Upper lobe of left lung (tissue), 6 donors: Measurements from ENCODE around the gene RIN3. TPM values are rescaled to one million over a fixed set of nuclear protein-coding genes. Genes with fewer than 3 reads are reported as not detected.

ENCODE experiments used
- ATAC-seq, 2 donors: fragments of 200-7000 bp; cut with Tn5 transposase; one replicate each; pipeline ENCODE4 v1.9.1; 2022; ENCODE audit warnings: mild to moderate bottlenecking in 2 of 2, moderate library complexity in 2 of 2; ENCODE audit not compliant: low FRiP score in 2 of 2
- DNase-seq, 2 donors: peaks; one replicate each; pipeline ENCODE4 v3.0.0-alpha.2; 2019 to 2020
- H3K27ac ChIP-seq, 4 donors: fragments of 200-600 bp; sonication (generic); one replicate each; pipeline ENCODE4 v1.5.1; 2016 to 2019
- H3K27me3 ChIP-seq, 4 donors: fragments of 200-600 bp; sonication (generic); one replicate each; pipeline ENCODE4 v1.5.1; 2017 to 2019
- H3K36me3 ChIP-seq, 4 donors: fragments of 200-600 bp; sonication (generic); one replicate each; pipeline ENCODE4 v1.5.1; 2016 to 2019
- H3K4me1 ChIP-seq, 4 donors: fragments of 200-600 bp; sonication (generic); one replicate each; pipeline ENCODE4 v1.5.1; 2018 to 2019
- H3K4me3 ChIP-seq, 4 donors: fragments of 200-600 bp; sonication (generic); one replicate each; pipeline ENCODE4 v1.5.1; 2017 to 2019; ENCODE audit warnings: mild to moderate bottlenecking in 2 of 4, moderate library complexity in 1 of 4
- H3K9me3 ChIP-seq, 4 donors: fragments of 200-600 bp; sonication (generic); one replicate each; pipeline ENCODE4 v1.5.1; 2018 to 2019
- EP300 ChIP-seq, 4 donors: sonication (generic); formaldehyde crosslinking; IDR thresholded peaks; one replicate each; pipeline ENCODE4 v1.5.1; 2017; ENCODE audit warnings: antibody characterized with exemption in 4 of 4, control low read depth in 2 of 4
- POLR2A ChIP-seq, 4 donors: fragments of 450-650 bp; IDR thresholded peaks; one replicate each; pipeline ENCODE4 v1.5.1; 2016 to 2017; ENCODE audit warnings: antibody characterized with exemption in 4 of 4, mild to moderate bottlenecking in 2 of 4
- POLR2AphosphoS5 ChIP-seq, 2 donors: sonication (generic); formaldehyde crosslinking; IDR thresholded peaks; one replicate each; pipeline ENCODE4 v1.5.1; 2017; ENCODE audit warnings: antibody characterized with exemption in 2 of 2
- WGBS, 2 donors: methylation state at CpG; one replicate each; pipeline ENCODE4 v1.1.5; 2017 to 2018; 5-methylcytosine and 5-hydroxymethylcytosine counted together
- total RNA-seq, 6 donors: library from RNA; depleted of rRNA in 4 of 6; stranded (reverse); fragments of >200 nt in 4 of 6; gene quantifications; one replicate each; pipeline versions ENCODE4 v1.1.0 to v1.2.1, GENCODE V29; 2016 to 2021
- TF ChIP-seq, protein P1 (sequence below), 6 experiments: fragments of 450-650 bp in 4 of 6; fragments of 200-600 bp in 2 of 6; sonication (generic) in 2 of 6; IDR thresholded peaks; one replicate each; pipeline ENCODE4 v1.5.1; 2016 to 2019; ENCODE audit warnings: antibody characterized with exemption in 6 of 6
- donor health status: DM: no; HTN: no; CAD: no; lungs with moderate emphysema.
- donor health status: DM: no; HTN: yes; CAD: no; lungs with severe emphysema.

The RIN3 gene
- total RNA-seq, 6 donors from 2014 or later, result 19.0 to 88.0 (median 59.7) TPM

DNA sequence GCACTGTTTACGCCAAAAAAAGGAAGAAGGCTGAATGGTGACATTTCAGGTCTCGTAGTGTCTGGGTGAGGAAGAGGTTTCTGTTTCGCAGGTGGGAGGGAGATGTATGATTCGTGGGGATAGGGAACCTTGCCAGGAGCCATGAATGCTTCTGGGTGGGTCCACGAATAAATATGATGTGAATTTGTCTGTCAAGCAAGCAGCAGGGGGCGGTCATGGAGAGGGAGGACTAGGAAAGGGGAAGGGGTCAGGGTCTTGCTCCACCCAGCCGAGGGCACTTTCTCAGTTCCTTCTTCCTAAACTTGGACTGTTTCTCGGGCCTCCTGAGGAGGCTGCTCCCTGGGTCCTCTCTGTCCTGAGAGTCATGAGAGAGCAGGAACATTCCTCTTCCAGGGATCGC is 162.4 kb downstream of the RIN3 start:
- Histone ChIP-seq H3K4me1 (peaks cover 5 to 19% (median 14%) of the 10 kb centered on the region in 4 donors), H3K27me3 (no peaks in the 10 kb centered on the region), H3K9me3 (no peaks in the 10 kb centered on the region), H3K27ac (peak overlapping the region; percentile 26 to 63 (median 60)), H3K36me3 (peaks cover 4 to 57% (median 29%) of the 10 kb centered on the region in 4 donors), H3K4me3 (no peak overlapping the region)
- ATAC-seq (peak; percentile 21 to 66), DNase-seq (peak in 1 of 2 donors; percentile 51)
- TF ChIP-seq POLR2A (IDR thresholded peaks at IDR 0.05) (no peak), POLR2AphosphoS5 (IDR thresholded peaks at IDR 0.05) (no peak), EP300 (IDR thresholded peaks at IDR 0.05) (no peak)
- TF ChIP-seq, protein P1, sequence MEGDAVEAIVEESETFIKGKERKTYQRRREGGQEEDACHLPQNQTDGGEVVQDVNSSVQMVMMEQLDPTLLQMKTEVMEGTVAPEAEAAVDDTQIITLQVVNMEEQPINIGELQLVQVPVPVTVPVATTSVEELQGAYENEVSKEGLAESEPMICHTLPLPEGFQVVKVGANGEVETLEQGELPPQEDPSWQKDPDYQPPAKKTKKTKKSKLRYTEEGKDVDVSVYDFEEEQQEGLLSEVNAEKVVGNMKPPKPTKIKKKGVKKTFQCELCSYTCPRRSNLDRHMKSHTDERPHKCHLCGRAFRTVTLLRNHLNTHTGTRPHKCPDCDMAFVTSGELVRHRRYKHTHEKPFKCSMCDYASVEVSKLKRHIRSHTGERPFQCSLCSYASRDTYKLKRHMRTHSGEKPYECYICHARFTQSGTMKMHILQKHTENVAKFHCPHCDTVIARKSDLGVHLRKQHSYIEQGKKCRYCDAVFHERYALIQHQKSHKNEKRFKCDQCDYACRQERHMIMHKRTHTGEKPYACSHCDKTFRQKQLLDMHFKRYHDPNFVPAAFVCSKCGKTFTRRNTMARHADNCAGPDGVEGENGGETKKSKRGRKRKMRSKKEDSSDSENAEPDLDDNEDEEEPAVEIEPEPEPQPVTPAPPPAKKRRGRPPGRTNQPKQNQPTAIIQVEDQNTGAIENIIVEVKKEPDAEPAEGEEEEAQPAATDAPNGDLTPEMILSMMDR (IDR thresholded peaks at IDR 0.05), result no peak
- 50 to 59% methylated on average over 8 to 9 of the region's 9 CpGs for WGBS, 2 donors

DNA sequence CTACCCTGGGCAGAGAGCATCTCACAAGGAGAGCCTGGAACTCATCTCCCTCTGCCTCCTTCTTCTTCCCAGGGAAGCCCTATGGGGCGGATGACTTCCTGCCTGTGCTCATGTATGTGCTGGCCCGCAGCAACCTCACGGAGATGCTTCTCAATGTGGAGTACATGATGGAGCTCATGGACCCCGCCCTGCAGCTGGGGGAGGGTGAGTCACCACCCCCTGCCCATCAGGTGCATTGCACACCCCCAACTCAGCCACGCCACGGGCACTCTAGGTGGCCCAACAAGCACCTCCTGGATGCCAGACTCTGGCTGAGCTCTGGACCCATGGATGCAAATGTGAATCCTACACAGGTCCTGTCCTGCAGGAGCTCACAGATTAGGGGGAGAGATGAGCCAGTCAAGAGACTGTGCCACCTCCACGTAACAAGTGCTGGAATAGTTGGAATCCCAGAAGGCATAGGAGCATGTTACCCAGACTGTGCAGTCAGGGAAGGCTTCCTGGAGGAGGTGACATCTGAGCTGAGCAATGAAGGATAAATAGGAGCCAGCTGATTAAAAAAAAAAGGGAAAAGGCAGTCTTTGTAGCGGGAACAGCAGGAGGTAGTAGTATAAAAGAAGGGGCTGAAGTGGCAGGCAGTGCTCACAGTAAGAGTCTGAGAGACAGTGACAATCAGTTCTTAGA is 163.0 kb downstream of the RIN3 start:
- no peak overlapping the region for H3K4me3 ChIP-seq
- peak overlapping the region in 3 of 4 donors; percentile 57 to 63 (median 62) for H3K27ac ChIP-seq
- peaks cover 9 to 24% (median 19%) of the 10 kb centered on the region in 4 donors for H3K4me1 ChIP-seq
- ATAC-seq (peak in 1 of 2 donors; percentile 2), DNase-seq (peak in 1 of 2 donors; percentile 21)
- TF ChIP-seq POLR2A (IDR thresholded peaks at IDR 0.05) (no peak), EP300 (IDR thresholded peaks at IDR 0.05) (no peak), POLR2AphosphoS5 (IDR thresholded peaks at IDR 0.05) (no peak)
- TF ChIP-seq, protein P1 (IDR thresholded peaks at IDR 0.05), result no peak
- H3K36me3 ChIP-seq, result peaks cover 4 to 61% (median 29%) of the 10 kb centered on the region in 4 donors
- no peaks in the 10 kb centered on the region for H3K27me3 ChIP-seq
- H3K9me3 ChIP-seq, result no peaks in the 10 kb centered on the region
- WGBS, 2 donors, result 84% methylated on average over 5 to 8 of the region's 8 CpGs

DNA sequence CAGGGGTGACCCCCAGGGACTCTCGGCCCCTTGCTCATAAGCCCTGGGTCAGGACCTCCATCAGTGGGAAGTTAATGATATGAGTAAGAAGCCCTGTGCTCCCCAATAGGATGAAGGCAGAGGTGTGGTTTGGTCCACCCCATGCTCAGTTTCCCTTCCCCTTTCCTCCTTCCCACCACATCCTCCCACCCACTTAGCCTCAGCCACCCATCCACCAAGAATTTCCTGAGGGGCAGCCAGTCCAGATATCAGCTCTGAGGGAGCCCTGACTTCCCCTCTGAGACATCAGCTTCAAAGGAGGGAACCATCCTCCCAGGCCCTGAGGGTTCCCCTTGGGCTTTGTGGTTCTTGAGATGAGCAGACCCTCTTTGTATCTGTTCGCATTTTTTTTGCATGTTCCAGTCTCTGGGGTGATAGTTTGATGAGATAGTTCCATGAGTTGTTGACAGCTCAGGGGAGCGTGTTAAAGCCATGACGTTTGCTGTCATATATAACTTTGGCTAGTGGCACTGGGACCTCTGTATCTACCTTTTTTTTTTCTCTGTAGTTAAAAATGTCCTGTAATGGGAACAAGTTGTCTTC is 163.6 kb downstream of the RIN3 start:
- no peak overlapping the region for H3K4me3 ChIP-seq
- H3K4me1 ChIP-seq, result peaks cover 9 to 24% (median 20%) of the 10 kb centered on the region in 4 donors
- TF ChIP-seq POLR2AphosphoS5 (IDR thresholded peaks at IDR 0.05) (no peak), EP300 (IDR thresholded peaks at IDR 0.05) (no peak), POLR2A (IDR thresholded peaks at IDR 0.05) (no peak)
- TF ChIP-seq, protein P1 (IDR thresholded peaks at IDR 0.05), result no peak
- peak in 1 of 2 donors; percentile 25 for DNase-seq
- peaks cover 4 to 66% (median 33%) of the 10 kb centered on the region in 4 donors for H3K36me3 ChIP-seq
- no peaks in the 10 kb centered on the region for H3K27me3 ChIP-seq
- WGBS, 2 donors, result 67 to 73% methylated on average over 4 of the region's 4 CpGs
- H3K9me3 ChIP-seq, result no peaks in the 10 kb centered on the region
- H3K27ac ChIP-seq, result peak overlapping the region in 2 of 4 donors; percentile 23 to 62
- ATAC-seq, result peak in 1 of 2 donors; percentile 71

DNA sequence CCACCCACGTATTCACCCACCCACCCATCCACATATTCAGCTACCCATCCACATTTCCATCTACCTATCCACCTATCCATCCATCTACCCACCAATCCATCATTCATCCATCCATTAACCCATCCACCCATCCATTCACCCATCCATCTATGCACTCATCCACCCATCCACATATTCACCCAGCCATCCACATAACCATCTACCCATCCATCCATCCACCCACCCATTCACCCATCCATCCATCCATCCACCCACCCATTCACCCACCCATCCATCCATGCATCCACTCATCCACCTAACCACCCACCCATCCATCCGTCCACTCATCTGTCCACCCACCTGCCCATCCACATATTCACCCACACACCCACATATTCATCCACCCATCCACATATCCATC is 164.4 kb downstream of the RIN3 start:
- Histone ChIP-seq H3K27ac (no peak overlapping the region), H3K4me3 (no peak overlapping the region), H3K27me3 (no peaks in the 10 kb centered on the region), H3K9me3 (no peaks in the 10 kb centered on the region), H3K36me3 (peaks cover 4 to 72% (median 36%) of the 10 kb centered on the region in 4 donors), H3K4me1 (peaks cover 9 to 24% (median 20%) of the 10 kb centered on the region in 4 donors)
- ATAC-seq, result no peak
- TF ChIP-seq POLR2AphosphoS5 (IDR thresholded peaks at IDR 0.05) (no peak), POLR2A (IDR thresholded peaks at IDR 0.05) (no peak), EP300 (IDR thresholded peaks at IDR 0.05) (no peak)
- TF ChIP-seq, protein P1 (IDR thresholded peaks at IDR 0.05), result no peak
- 94 to 97% methylated on average over 2 of the region's 2 CpGs for WGBS, 2 donors
- no peak for DNase-seq
